ENCODE data around the gene PTPRN2. TPM values are rescaled to one million over a fixed set of nuclear protein-coding genes. Genes with fewer than 3 reads are reported as not detected.

The PTPRN2 gene
- total and polyA plus RNA-seq, 9 of the 15 experiments (the other 6 are each of a cell fraction or from before 2014, with no cell fraction given) = not detected

GRCh38 chr7:157773361-157773760, 814.3 kb downstream of the PTPRN2 start:
- intact Hi-C loops (cut with micrococcal nuclease) = no loop called here
- no TSS peak for BruUV-seq (replicated peaks)
- 1% methylated on average over 9 of the region's 9 CpGs for WGBS (ENCODE audit: insufficient coverage, low coverage, missing lambda C conversion rate)

More at GRCh38 chr7:157773361-157773760, 814.3 kb downstream of the PTPRN2 start:
- no peak overlapping the region for H3K4me2 ChIP-seq (ENCODE audit: insufficient read depth, low read length)
- no peak overlapping the region for H3K27ac ChIP-seq (ENCODE audit: extremely low read depth, low read depth, low read length)
- no peaks in the 10 kb centered on the region for H3K9me1 ChIP-seq (ENCODE audit: control insufficient read depth, insufficient read depth, low read length)
- no peaks in the 10 kb centered on the region; the same call in 1 of the 2 replicates for H3K9me3 ChIP-seq (replicated peaks; ENCODE audit: control insufficient read depth, insufficient read depth, low read depth, low read length)
- H3K9ac ChIP-seq (ENCODE audit: insufficient read depth in 1 of 2, low read depth in 2 of 2, low read length in 2 of 2) = no peak overlapping the region
- no peak for TF ChIP-seq ZNF224 (CRISPR knock-in tag; IDR thresholded peaks at IDR 0.05)
- no peak for TF ChIP-seq E2F5 (CRISPR knock-in tag; IDR thresholded peaks at IDR 0.05)
- TF ChIP-seq ARID1B (IDR thresholded peaks at IDR 0.05) = no peak
- no peak for TF ChIP-seq FUS (optimal IDR thresholded peaks at IDR 0.05; ENCODE audit: low read depth, low read length)
- no peak for TF ChIP-seq ZNF696 (CRISPR knock-in tag; conservative IDR thresholded peaks at IDR 0.05)
- TF ChIP-seq L3MBTL2 (IDR thresholded peaks at IDR 0.05) = no peak
- no peak for TF ChIP-seq BDP1 (IDR thresholded peaks at IDR 0.05; ENCODE audit: insufficient read depth, insufficient read length)
- no peak for TF ChIP-seq ATF4 (CRISPR knock-in tag; IDR thresholded peaks at IDR 0.05)
- no peak for TF ChIP-seq ZBED1 (IDR thresholded peaks at IDR 0.05)
- TF ChIP-seq POLR2A (conservative IDR thresholded peaks at IDR 0.05) = no peak
- TF ChIP-seq RNF219 (CRISPR knock-in tag; IDR thresholded peaks at IDR 0.05) = no peak
- TF ChIP-seq NONO (IDR thresholded peaks at IDR 0.05; ENCODE audit: low read depth in 2 of 2, low read length in 1 of 2) = no peak
- TF ChIP-seq TEAD2 (tag; IDR thresholded peaks at IDR 0.05) = no peak
- no peak for TF ChIP-seq CBX5 (IDR thresholded peaks at IDR 0.05; ENCODE audit: borderline replicate concordance, low read depth)
- TF ChIP-seq CBX1 (IDR thresholded peaks at IDR 0.05; ENCODE audit: low read depth) = no peak
- no peak for TF ChIP-seq NCOA2 (IDR thresholded peaks at IDR 0.05; ENCODE audit: partially characterized antibody in 2 of 2)
- H3K36me3 ChIP-seq (ENCODE audit: control insufficient read depth, insufficient read depth, low read length) = no peaks in the 10 kb centered on the region
- POLR2A ChIA-PET = interaction anchor here (0.6 to 1.1 kb wide), 2 partner anchors 31 to 197 kb away, joined by 3 read pairs; no protein-coding TSS in a partner anchor
- CTCF ChIA-PET (ENCODE audit: low intra/inter-chr PET ratio) = no interaction called here
- DNase-seq (ENCODE audit: extremely low read depth in 1 of 4, low spot score in 3 of 4) (no peak), ATAC-seq (no peak), FAIRE-seq (no peak)
- peaks cover 7% of the 10 kb centered on the region; the same call in 1 of the 2 replicates for H4K20me1 ChIP-seq (replicated peaks; ENCODE audit: control insufficient read depth, insufficient read depth, low read length)
- H3K4me1 ChIP-seq (replicated peaks in 1 of 2; ENCODE audit: control insufficient read depth in 2 of 2, insufficient read depth in 2 of 2, low read length in 2 of 2) = peaks cover 0 to 5% of the 10 kb centered on the region in 2 experiments; a peak in 1 of 5 replicates
- in situ Hi-C loops (cut with MboI) = no loop called here
- no peak overlapping the region for H2AFZ ChIP-seq (ENCODE audit: low read depth, low read length)
- H3K27me3 ChIP-seq (ENCODE audit: control insufficient read depth in 2 of 2, insufficient read depth in 2 of 2, low read length in 2 of 2) = peaks cover 38 to 81% of the 10 kb centered on the region in 2 experiments
- no peak overlapping the region for H3K4me3 ChIP-seq
- H3K79me2 ChIP-seq (ENCODE audit: control insufficient read depth, insufficient read depth, low read length) = no peaks in the 10 kb centered on the region
